HG03457 (cell line): ENCODE data around the gene PLXDC2.
"Not testable (repeated sequence)": the region's sequence is repeated elsewhere in the genome, so short reads cannot be mapped to it uniquely, and the experiment has no call there.

ENCODE experiments used
- ATAC-seq: cut with Tn5 transposase; IDR thresholded peaks from one replicate; pipeline ENCODE4 v1.9.1; 2021; ENCODE audit warnings: moderate number of reproducible peaks; ENCODE audit not compliant: unreplicated experiment

Gene PLXDC2

DNA sequence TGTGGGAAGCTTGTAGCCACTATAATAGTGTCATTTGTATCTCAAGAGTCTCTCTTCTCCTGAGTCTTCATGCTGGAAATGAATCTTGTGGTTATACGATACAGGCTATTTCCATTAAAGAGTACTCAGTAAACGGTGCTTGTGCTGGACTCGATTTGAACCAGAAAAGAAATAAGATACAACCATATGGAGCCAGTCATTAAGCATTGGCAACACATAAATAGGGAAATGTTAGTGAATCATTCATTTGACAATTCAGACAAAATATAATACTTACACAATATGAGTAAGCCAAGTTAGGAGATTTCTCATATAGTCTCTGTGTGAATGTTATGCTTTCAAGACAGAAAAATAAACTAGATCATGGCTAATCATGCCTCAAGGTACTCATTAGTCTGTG, 356.8 kb downstream of the PLXDC2 start:
- ATAC-seq: no peak

DNA sequence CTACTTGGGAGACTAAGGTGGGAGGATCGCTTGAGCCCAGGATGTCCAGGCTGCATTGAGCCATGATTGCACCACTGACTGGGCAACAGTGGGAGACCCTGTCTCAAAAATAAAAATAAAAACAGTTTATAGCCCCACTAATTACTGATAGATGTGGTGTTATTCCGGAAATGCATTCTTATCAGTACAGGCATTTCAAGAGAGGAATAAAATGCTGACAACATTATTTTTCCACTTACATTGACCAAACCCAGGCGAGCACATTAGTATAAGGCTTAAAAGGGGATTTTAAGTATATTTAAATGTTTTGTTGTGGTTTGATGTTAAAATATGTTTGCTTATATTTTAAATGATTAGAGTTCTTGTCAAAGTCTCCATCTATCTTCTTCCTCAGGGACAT, 359.5 kb downstream of the PLXDC2 start:
- no peak for ATAC-seq

DNA sequence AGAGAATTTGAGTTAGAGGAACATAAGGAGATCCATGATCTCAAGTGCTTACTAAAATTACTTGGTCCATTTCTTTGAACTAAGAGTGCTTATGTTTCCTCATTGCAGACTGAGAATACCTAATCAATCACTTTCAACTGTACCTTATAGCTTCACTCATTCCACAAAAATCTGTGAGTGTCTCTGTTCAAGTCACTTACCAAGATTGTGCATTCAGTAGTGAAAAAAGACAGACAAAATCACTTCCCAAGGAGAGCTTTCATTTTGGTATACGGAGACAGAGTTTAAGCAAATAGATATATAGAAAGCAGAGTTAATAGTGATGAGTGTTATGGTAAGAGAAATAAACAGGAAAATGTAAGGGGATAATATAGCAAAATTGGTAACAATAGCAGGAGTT, 364.5 kb downstream of the PLXDC2 start:
- no peak for ATAC-seq

DNA sequence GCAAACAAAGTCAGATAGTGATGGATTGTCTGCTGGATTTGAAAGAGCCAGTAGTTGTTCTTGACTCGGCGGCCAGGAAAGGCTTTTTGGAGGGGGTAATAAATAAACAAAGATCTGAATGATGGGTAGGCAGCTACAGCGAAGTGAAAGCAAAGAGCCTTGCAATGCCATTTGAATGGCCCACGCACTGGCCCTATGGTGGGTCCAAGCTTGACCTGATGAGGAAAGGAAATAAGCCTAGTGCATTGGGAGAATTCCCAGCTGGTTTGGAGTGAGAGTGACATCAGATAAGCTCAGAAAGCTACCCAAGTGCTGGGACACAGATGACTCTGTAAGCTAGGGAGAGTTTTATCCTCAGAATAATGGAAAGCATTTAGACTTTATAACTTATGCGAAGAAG, 365.2 kb downstream of the PLXDC2 start:
- no peak for ATAC-seq

DNA sequence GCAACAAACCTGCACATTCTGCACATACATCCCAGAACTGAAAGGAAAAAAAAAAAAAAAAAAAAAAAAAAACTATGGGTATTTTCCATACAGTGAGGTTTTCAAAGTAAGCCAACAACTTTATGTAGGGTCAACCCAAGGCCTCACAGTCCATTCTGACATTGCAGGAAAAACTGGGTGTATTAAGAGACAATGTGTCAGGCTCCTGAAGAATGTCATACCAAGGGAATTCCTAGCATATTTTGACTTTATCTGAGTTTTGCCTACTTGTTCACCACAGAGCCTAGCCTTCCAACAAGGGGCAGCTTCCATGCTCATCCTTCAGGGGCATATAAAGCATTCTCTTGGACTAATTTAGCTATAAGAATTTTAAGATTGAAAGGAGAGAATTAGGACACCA, 368.9 kb downstream of the PLXDC2 start:
- no peak for ATAC-seq

DNA sequence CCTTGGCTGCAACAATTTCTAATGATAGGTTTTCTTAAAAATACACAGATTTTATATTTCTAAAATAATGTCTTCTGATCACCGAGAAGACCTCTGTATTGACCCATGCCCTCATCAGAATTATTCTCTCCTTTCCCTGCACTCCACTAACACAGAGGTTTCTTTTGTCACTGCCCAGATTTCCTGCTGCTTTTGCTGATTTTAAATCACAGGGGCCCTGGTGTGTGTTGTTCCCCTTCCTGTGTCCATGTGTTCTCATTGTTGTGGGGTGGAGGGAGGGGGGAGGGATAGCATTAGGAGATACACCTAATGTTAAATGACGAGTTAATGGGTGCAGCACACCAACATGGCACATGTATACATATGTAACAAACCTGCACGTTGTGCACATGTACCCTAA, 375.2 kb downstream of the PLXDC2 start:
- ATAC-seq: not testable (repeated sequence)

DNA sequence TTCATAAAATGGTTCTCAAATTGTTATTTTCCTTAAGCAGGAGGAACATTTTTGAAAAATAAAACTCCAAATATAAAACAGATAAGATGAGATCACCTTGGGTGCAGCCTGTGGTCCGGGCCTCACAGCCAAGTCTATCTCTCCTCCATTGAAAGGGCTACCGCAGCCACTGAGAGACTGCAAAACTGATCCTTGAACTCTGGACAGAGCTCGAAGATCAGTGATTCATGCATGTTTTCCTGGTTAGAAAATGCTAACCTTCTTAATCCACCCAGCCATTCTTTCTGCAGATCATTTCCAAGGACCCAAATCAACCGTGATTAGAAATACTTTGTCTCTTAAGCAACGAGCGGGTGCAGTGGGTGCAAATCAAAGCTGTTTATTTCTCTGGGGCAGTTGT, 378.8 kb downstream of the PLXDC2 start:
- no peak for ATAC-seq

DNA sequence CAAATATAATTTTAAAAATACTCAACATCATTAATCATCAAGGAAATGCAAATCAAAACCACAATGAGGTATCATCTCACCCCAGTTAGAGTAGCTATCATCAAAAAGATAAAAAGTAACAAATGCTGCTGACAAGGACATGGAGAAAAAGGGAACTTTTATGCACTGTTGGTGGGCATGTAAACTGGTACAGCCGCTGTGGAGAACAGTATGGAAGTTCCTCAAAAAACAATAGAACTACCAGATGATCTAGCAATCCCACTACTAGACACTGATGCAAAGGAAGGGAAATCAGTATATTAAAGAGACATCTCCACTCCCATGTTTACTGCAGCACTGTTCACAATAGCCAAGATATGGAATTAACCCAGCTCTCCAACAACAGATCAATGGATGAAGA, 384.5 kb downstream of the PLXDC2 start:
- ATAC-seq: no peak

DNA sequence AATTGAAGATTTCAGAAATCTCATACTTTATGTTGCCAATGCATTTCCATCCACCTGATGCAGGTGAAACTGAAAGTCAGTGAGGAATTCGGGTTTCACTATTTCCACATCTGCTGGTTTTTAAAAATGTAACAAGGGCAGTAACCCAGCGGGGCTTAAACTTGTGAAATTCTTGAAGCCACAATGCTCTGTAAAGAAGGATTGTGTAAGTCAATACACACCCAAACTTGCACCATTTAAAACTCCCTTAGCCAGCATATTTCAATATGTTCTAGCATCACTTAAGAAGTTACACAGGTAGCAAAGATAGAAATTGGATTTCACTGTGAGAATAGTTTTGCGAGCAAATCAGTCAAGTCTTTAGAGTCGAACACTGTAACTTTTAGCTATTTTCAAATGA, 386.1 kb downstream of the PLXDC2 start:
- ATAC-seq: no peak

DNA sequence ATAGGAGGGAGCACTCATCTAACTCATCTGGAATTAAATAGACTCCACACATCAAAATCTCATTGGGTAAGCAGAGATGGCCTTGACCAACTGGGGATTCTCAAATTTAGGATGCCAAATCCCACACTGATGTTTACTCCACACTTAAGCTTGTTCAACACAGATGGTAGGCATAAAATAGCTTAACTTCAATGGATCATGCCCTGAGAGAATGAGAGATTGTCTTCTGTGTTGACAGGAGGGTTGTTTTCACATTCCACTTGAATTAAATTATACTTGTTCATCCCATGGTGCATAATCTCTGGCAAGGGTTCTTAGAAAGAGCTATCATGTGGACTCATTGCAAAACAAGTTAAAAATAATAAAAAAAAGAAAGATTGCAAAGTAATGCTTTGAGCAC, 391.4 kb downstream of the PLXDC2 start:
- no peak for ATAC-seq

DNA sequence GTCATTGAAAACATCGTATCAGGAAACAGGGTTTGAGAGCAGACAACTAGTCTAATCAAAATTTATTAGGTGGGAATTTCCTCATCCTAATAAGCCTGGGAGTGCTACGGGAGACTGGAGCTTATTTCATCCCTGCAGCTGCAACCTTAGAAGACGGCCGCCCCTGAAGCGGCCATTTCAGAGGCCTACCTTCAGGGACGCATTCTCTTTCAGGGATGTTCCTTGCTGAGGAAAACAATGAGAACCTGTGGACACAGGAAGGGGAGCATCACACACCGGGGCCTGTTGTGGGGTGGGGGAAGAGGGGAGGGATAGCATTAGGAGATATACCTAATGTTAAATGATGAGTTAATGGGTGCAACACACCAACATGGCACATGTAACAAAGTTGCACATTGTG, 392.9 kb downstream of the PLXDC2 start:
- ATAC-seq: not testable (repeated sequence)

DNA sequence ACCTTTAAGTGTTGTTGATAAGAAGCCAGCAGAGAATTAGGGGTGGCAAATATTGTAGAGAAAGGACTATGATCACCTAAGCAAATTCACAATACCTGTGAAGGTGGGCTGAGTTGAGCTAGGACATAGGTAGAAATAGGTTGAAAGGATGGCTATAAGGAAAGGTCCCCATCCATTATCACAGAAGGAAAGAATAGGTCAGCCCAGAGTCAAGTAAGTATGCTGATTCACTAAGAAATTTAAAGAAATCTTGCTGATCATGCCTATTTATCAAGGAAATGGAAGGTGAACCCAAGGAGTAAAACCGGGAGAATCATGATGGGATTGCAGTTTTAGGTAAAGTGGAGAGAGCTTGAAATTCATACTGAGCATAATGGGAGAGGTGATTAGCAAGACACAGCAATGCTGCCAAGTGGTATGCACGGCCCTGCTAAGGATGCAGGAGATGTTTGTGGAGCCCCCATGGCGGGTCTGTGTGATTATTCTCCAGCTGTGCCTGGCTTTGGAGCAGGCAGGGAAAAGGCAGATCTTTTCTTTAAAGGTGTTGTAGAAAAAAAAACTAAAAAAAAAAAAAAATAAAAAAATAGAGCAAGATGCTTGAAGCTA, 399.4 kb downstream of the PLXDC2 start:
- no peak for ATAC-seq

DNA sequence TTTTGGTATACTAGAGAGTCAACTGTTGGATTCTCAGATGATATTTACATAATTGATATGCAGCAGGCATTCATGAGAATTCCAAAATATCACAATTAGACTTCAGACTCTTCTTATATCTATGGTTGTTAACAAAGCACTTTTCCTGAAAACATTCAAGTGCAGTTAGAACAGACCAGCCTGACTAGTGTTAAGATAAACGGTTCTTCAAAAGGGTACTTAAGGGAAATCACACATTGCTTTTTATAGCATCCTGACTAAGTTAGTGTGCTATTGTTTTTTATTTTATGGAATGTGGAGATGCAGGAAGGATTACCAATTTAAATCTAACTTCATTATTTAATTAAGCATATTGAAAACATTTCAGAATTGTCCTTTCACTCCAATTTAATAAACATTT, 405.1 kb downstream of the PLXDC2 start:
- ATAC-seq: no peak

DNA sequence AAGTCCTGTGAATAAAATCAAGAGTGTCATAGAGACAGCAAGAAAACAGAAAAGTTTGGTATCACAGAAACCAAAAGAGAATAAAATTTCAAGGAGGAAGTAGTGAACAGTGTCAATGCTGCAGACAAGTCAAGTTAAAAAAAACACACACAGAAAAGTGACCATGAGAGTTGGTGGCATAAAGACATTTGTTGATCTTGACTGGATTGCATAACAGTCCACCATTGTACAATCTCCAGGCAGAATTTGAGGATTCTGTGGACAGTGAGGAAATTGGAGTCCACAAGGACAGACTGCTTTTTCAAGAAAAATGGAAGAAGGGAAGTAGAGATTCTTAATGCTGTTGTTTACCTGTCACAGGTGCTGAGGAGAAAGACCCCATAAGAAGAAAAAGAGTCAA, 412.5 kb downstream of the PLXDC2 start:
- no peak for ATAC-seq

DNA sequence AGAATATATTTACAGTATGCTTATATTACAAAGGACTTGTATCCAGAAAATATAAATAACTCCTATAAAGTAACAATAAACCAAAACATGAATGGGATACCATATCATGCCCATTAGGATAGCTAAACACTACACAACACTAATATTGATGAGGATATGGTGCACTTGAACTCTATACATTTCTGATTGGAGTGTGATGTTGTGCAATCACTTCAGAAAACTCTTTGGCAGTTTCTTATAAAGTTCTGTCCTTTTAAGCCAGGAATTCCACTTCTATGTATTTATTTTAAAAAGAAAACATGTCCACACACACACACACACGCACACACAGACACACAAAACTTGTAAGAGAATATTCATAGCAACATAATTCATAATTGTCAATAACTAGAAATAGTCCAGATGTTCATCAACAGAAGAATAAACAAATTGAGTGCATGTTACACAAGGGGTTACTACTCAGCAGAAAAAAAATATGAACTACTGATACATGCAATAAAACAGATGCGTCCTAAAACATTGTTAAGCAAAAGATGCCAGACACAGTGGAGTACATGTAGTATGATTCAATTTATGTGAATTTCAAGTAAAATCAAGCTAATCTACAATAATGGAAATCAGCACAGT, 416.0 kb downstream of the PLXDC2 start:
- ATAC-seq: no peak

DNA sequence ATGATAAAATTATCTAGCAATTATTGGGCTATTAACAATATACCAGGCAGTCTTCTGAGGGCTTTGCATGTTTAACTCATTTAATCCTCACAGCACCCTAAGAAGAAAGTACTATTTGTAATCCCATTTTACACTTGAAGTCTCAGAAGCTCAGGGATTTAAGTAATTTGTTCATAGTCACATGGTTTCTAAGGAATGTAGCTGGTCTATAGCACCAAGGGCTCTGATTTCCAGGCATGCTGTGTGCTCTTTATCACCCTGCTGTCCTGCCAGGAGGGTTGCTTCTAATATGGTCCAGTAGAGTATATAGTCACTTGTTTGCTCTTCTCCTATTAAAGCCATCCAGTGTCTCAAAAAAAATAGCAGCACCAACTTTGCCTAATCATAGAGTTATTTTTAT, 417.2 kb downstream of the PLXDC2 start:
- ATAC-seq: no peak

DNA sequence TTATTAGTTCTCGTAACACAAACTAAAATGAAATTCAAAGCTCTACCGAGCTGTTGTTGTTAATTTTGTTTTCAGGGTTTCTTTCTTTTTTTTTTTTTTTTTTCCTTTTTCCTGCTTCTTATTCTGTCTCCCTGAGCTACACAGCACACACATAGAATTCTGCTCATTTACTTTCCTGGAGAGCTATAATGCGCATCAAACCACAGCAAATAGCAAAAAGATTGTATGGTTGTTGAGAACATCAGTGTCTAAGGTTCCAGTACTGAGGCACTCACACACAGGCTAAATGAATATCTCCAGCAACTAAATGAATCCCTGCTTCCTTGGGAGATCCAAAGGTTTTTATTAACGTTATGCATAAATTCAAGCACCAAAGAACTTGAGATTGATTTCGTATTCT, 418.3 kb downstream of the PLXDC2 start:
- no peak for ATAC-seq

DNA sequence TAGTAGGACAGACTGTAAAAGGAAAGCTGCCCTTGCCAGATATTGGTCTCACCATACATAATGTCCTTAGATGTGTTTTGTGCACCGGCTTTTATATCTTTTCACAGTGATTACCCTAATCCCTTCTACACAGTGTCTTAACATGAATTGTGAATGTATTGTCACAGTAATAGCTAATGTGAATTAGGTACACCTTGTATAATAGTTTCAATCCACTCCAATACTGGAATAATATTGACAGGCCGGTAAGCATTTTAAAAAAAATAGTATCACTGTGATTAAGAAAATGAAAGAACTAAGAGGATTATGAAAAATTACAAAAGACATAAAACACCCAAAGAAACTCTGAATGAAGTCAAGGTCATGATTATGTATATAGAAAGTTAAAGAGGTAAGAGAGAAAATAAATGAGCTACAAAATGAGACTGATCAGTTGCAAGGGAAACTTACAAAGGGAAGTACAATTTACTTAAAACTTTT, 420.9 kb downstream of the PLXDC2 start:
- ATAC-seq: no peak

DNA sequence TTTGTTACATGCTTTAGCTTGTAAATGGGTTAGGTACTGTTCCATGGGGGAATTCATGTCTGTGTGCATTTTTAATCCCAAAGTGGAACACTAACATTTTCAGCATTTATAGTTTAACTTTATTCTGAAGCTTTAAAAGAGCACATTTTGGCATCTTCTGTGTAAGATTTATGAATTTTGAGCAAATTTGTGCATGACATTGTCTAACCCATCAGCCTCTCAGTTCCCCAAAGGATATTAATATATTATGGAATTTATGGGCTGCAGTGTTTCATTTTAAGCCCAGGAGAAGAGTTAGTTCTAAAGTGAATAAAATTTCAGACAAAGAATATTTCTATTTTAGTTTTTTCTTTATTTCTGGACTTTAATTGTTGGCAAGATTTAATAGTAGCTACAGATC, 421.4 kb downstream of the PLXDC2 start:
- ATAC-seq: no peak

DNA sequence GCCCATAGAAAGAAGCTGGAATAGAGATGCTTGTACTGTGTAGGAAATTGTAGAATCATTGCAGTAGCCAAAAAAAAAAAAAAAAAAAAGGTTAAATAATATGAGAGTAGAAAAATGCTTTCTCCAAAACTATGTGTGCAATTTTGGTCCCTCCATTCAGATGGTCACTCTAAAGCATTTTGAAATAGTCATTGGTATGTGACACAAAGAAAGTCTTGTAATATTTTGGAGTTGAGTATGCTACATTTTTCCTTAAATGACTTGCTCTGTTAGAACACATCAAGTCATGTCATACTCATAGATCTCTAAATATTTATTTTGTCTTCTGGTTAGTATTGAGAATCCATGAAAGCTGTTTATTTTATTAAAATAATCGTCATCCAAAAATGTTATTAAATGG, 424.4 kb downstream of the PLXDC2 start:
- no peak for ATAC-seq

DNA sequence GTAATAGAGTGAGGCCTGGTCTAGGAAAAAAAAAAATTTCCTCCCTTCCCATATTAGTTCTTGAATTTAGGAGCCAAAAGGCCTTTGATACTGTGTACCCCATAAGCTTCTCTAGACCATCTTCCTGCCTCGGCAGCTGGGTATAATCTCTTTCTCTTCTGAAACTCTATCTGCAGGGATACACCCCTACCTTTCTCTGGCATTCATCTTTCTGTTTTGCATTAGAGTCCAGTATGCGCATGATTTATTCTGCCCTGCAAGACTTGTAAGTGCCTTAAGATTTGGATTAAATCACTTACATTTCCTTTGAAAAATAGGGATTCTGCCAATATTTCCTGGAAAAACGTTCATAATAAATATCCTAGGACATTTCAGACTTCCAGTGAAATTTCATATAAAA, 431.2 kb downstream of the PLXDC2 start:
- no peak for ATAC-seq

DNA sequence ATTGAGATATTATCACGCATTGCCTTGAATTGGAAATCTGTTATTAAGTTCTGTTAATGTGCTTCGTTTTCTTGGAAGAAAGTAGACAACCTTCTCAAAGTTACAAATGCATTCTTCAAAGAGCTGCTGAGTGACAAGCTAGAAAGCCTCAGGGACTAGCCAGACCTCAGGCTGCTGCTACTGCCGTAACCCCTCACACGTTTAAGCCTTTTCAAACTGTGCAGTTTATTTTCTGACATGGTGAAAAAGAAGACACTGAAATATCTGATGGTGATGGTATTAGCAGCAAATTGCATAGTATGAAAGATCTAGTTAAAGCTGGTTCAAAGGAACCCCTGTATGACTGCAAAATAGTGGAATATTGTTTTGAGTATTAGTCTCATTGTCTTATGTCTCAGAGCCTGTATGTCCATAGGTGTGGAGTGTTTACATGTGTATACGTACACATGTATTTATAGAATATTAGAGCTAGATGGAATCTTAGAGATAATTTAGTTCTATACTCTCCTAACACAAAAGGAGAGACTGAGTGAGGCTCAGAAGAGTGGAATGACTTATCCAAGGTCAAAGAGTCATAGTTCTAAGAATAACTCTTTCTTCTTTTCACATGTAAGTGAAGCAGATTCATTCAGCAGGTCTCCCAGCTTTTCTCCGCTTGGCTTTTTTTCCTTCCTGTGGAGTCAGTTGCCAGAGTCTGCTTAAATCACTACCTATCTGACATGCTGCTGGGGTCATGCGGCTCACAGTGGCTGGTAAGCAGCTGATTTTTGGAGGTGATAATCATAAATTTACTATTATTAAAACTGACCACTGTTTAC, 431.9 kb downstream of the PLXDC2 start:
- no peak for ATAC-seq
